Myometrial cell (primary cell): ENCODE measurements around the gene ZNF772. TPM values are rescaled to one million over a fixed set of nuclear protein-coding genes. Genes with fewer than 3 reads are reported as not detected.

Source experiments
- total RNA-seq: library from RNA; depleted of rRNA; stranded (reverse); fragments of >200 nt; gene quantifications from 2 replicates; pipeline ENCODE4 v1.2.3, GENCODE V29; 2015

Gene ZNF772
- 4.4 and 4.9 TPM in 2 replicates for total RNA-seq

GRCh38 chr19:57477191-57478008, at the start of gene ZNF772:
ZNF772 (minus strand) TSS chr19:57477566; CDS start chr19:57477309, 257 bp downstream.

GRCh38 chr19:57499680-57500395, 22.5 kb upstream of the ZNF772 start, which contains the start of gene ZNF773:
ZNF773 (plus strand) TSS chr19:57499938; CDS start chr19:57500081, 143 bp downstream.

GRCh38 chr19:57487477-57488298, 10.3 kb upstream of the ZNF772 start, which contains the start of gene ZNF419:
ZNF419 (plus strand) TSS chr19:57487750; CDS start chr19:57487951, 201 bp downstream.

GRCh38 chr19:57435062-57435978, 42.0 kb downstream of the ZNF772 start, which contains the start of gene ZNF749:
ZNF749 (plus strand) TSS chr19:57435325; CDS start chr19:57435579, 254 bp downstream.

Other genes with a start within 250 kb of the ZNF772 start
- gene AURKC, start 246.5 kb downstream of the ZNF772 start, total RNA-seq = 0.18 and 0.58 TPM in 2 replicates
- gene ZNF805, start 236.9 kb downstream of the ZNF772 start, total RNA-seq = 4.3 and 5.7 TPM in 2 replicates
- gene ZNF460, start 197.1 kb downstream of the ZNF772 start, total RNA-seq = 10.5 and 16.4 TPM in 2 replicates
- gene ZNF543, start 157.1 kb downstream of the ZNF772 start, total RNA-seq = 2.0 and 2.7 TPM in 2 replicates
- gene ZNF304, start 126.3 kb downstream of the ZNF772 start, total RNA-seq = 2.3 and 3.2 TPM in 2 replicates
- gene TRAPPC2B, start 114.0 kb downstream of the ZNF772 start, total RNA-seq = 23.2 and 34.6 TPM in 2 replicates
- 2.1 and 2.6 TPM in 2 replicates for gene ZNF547, start 114.0 kb downstream of the ZNF772 start, total RNA-seq
- 5.8 and 10.3 TPM in 2 replicates for gene ZNF548, start 87.7 kb downstream of the ZNF772 start, total RNA-seq
- gene ZNF17, start 66.4 kb downstream of the ZNF772 start, total RNA-seq = 0.86 and 5.8 TPM in 2 replicates
- 1.4 and 2.9 TPM in 2 replicates for gene ZNF749, start 42.2 kb downstream of the ZNF772 start, total RNA-seq
- gene VN1R1, start 20.4 kb downstream of the ZNF772 start, total RNA-seq = not detected in 2 replicates
- 4.6 and 6.7 TPM in 2 replicates for gene ZNF419, start 10.2 kb upstream of the ZNF772 start, total RNA-seq
- 5.7 and 7.5 TPM in 2 replicates for gene ZNF773, start 22.4 kb upstream of the ZNF772 start, total RNA-seq
- gene ZNF549, start 49.8 kb upstream of the ZNF772 start, total RNA-seq = 2.7 and 2.9 TPM in 2 replicates
- 0.86 and 1.8 TPM in 2 replicates for gene ZNF550, start 82.3 kb upstream of the ZNF772 start, total RNA-seq
- 2.5 and 3.2 TPM in 2 replicates for gene ZNF416, start 101.3 kb upstream of the ZNF772 start, total RNA-seq
- gene ZIK1, start 106.6 kb upstream of the ZNF772 start, total RNA-seq = 1.8 and 2.6 TPM in 2 replicates
- gene ZNF530, start 122.3 kb upstream of the ZNF772 start, total RNA-seq = 2.5 and 3.2 TPM in 2 replicates
- gene ZNF134, start 136.7 kb upstream of the ZNF772 start, total RNA-seq = 8.7 and 13.0 TPM in 2 replicates
- gene ZNF211, start 155.6 kb upstream of the ZNF772 start, total RNA-seq = 2.6 and 7.4 TPM in 2 replicates
- not detected in 2 replicates for gene ZSCAN4, start 191.4 kb upstream of the ZNF772 start, total RNA-seq
- gene ZNF551, start 204.4 kb upstream of the ZNF772 start, total RNA-seq = 2.0 and 7.8 TPM in 2 replicates
- not detected in 2 replicates for gene ZNF154, start 231.6 kb upstream of the ZNF772 start, total RNA-seq